ENCODE measurements around the gene RIOX2.
"Not testable (repeated sequence)": the region's sequence is repeated elsewhere in the genome, so short reads cannot be mapped to it uniquely, and the experiment has no call there.

Gene RIOX2

GRCh38 chr3:97971679-97972567 lies at the start of gene RIOX2:
TSS of gene RIOX2 (minus strand) at chr3:97972431. CDS start at chr3:97967593, 4,838 bp downstream.
- DNase-seq, result peak; percentile 49

- no peak for DNase-seq
Measured at GRCh38 chr3:98020412-98020811, 48.2 kb upstream of the RIOX2 start.

GRCh38 chr3:98018301-98018700 lies 46.1 kb upstream of the RIOX2 start:
- no peak for DNase-seq

- DNase-seq, result no peak
Measured at GRCh38 chr3:98014268-98014585, 42.0 kb upstream of the RIOX2 start.

GRCh38 chr3:98013411-98014267 lies 41.4 kb upstream of the RIOX2 start:
- DNase-seq, result peak; percentile 31

GRCh38 chr3:98012979-98013378 lies 40.7 kb upstream of the RIOX2 start:
- no peak for DNase-seq

GRCh38 chr3:98010883-98011449 lies 38.7 kb upstream of the RIOX2 start:
- not testable (repeated sequence) for DNase-seq

GRCh38 chr3:98010194-98010882 lies 38.1 kb upstream of the RIOX2 start:
- no peak for DNase-seq

GRCh38 chr3:98008855-98009254 lies 36.6 kb upstream of the RIOX2 start:
- no peak for DNase-seq

- no peak for DNase-seq
Measured at GRCh38 chr3:98005438-98005837, 33.2 kb upstream of the RIOX2 start.

GRCh38 chr3:98004721-98005120 lies 32.5 kb upstream of the RIOX2 start:
- DNase-seq, result no peak

- no peak for DNase-seq
Measured at GRCh38 chr3:98003306-98003969, 31.2 kb upstream of the RIOX2 start.

- DNase-seq, result no peak
Measured at GRCh38 chr3:98002717-98003116, 30.5 kb upstream of the RIOX2 start.

- DNase-seq, result no peak
Measured at GRCh38 chr3:97999994-98000393, 27.8 kb upstream of the RIOX2 start.

GRCh38 chr3:97999103-97999502 lies 26.9 kb upstream of the RIOX2 start:
- DNase-seq, result no peak

- no peak for DNase-seq
Measured at GRCh38 chr3:97996988-97997387, 24.8 kb upstream of the RIOX2 start.

GRCh38 chr3:97994328-97994945 lies 22.2 kb upstream of the RIOX2 start:
- DNase-seq, result no peak

- no peak for DNase-seq
Measured at GRCh38 chr3:97993526-97993925, 21.3 kb upstream of the RIOX2 start.

- DNase-seq, result no peak
Measured at GRCh38 chr3:97992547-97993173, 20.4 kb upstream of the RIOX2 start.

- no peak for DNase-seq
Measured at GRCh38 chr3:97991293-97991682, 19.1 kb upstream of the RIOX2 start.

GRCh38 chr3:97990624-97991292 lies 18.5 kb upstream of the RIOX2 start:
- no peak for DNase-seq

Data from NCI-H774 (cell line).